HepG2 (cell line): ENCODE measurements around the gene OVCA2. TPM values are rescaled to one million over a fixed set of nuclear protein-coding genes. Genes with fewer than 3 reads are reported as not detected.
A peak's percentile ranks its signal among the peaks of the same experiment; 100 is the strongest.

ENCODE experiments used
- ATAC-seq: fragments of 200-7000 bp; cut with Tn5 transposase; 3 replicates; pipeline ENCODE4 v1.9.1; 2020; ENCODE audit warnings: mild to moderate bottlenecking, moderate library complexity
- BruUV-seq: library from RNA; stranded (reverse); fragments of 400-500 nt; replicated peaks from 2 replicates; lab custom pipeline; 2021; lab: Mats Ljungman, UMichigan
- CTCF ChIA-PET: fragments of 300-600 bp; formaldehyde crosslinking; extraction: SDS; loops from one replicate; lab custom pipeline; 2021; ENCODE audit warnings: low total read pairs, inconsistent platforms, low intra/inter-chr PET ratio; lab: Yijun Ruan, JAX
- POLR2A ChIA-PET: fragments of 350-600 bp; sonication (Branson Sonifier 250); formaldehyde crosslinking; loops from one replicate; lab custom pipeline; 2020; ENCODE audit warnings: antibody characterized with exemption, inconsistent platforms; lab: Yijun Ruan, JAX
- DNase-seq: peaks from one replicate; pipeline ENCODE4 v3.0.0-alpha.2; 2015; ENCODE audit warnings: low spot score
- FAIRE-seq: peaks from 3 replicates; lab custom pipeline; 2011; peaks lifted over from hg19 to GRCh38; lab: Jason Lieb, UNC
- H2AFZ ChIP-seq: one replicate; pipeline ENCODE4 v1.6.1; 2011; ENCODE audit warnings: low read length, inconsistent platforms
- H3K27ac ChIP-seq: fragments of 300-600 bp; 3 replicates; pipeline ENCODE4 v1.8.0; 2011; ENCODE audit warnings: mixed run types, mild to moderate bottlenecking, mixed read lengths, low read length, inconsistent platforms; ENCODE audit not compliant: insufficient read depth; ENCODE audit errors: extremely low read length
- H3K27me3 ChIP-seq, 2 experiments: fragments of 200-600 bp in 1 of 2; 2 replicates in 1 of 2; 3 replicates in 1 of 2; pipeline versions ENCODE4 v1.6.0 to v1.8.0; 2011; ENCODE audit warnings: low read length in 2 of 2, mild to moderate bottlenecking in 2 of 2, moderate library complexity in 2 of 2, inconsistent platforms in 1 of 2; ENCODE audit not compliant: insufficient read depth in 2 of 2, control insufficient read depth in 1 of 2
- H3K36me3 ChIP-seq, 2 experiments: fragments of 200-600 bp in 1 of 2; replicated peaks in 1 of 2; 2 replicates in 1 of 2; 3 replicates in 1 of 2; pipeline versions ENCODE4 v1.5.1 to v1.8.0; 2011; ENCODE audit warnings: low read length in 2 of 2, inconsistent platforms in 1 of 2; ENCODE audit not compliant: insufficient read depth in 2 of 2, control insufficient read depth in 1 of 2
- H3K4me1 ChIP-seq: 2 replicates; pipeline ENCODE4 v1.5.1; 2012; ENCODE audit warnings: low read length, inconsistent platforms; ENCODE audit not compliant: insufficient read depth
- H3K4me2 ChIP-seq: 2 replicates; pipeline ENCODE4 v1.6.0; 2011; ENCODE audit warnings: low read depth, low read length, inconsistent platforms
- H3K4me3 ChIP-seq, 3 experiments: fragments of 200-600 bp in 1 of 3; sonication (generic), shearing (Covaris generic) in 1 of 3; replicated peaks in 1 of 3; 2 replicates each; pipeline ENCODE4 v1.5.1; 2011 to 2016; ENCODE audit warnings: low read length in 3 of 3, inconsistent platforms in 2 of 3, low read depth in 2 of 3, mild to moderate bottlenecking in 2 of 3, control low read depth in 1 of 3, mixed read lengths in 1 of 3; ENCODE audit not compliant: insufficient read depth in 1 of 3
- H3K79me2 ChIP-seq: one replicate; pipeline ENCODE4 v1.6.1; 2011; ENCODE audit warnings: low read length, inconsistent platforms; ENCODE audit not compliant: insufficient read depth
- H3K9ac ChIP-seq: 2 replicates; pipeline ENCODE4 v1.6.0; 2011; ENCODE audit warnings: mild to moderate bottlenecking, low read depth, low read length, inconsistent platforms; ENCODE audit not compliant: insufficient read depth
- H3K9me3 ChIP-seq: 2 replicates; pipeline ENCODE4 v1.5.1; 2012; ENCODE audit warnings: mild to moderate bottlenecking, low read length
- H4K20me1 ChIP-seq: 2 replicates; pipeline ENCODE4 v1.6.0; 2011; ENCODE audit warnings: inconsistent platforms, mild to moderate bottlenecking, low read length, moderate library complexity; ENCODE audit not compliant: insufficient read depth
- GTF3A ChIP-seq: sonication (generic); formaldehyde crosslinking; conservative IDR thresholded peaks from 2 replicates; pipeline ENCODE4 v1.4.0; 2020; ENCODE audit warnings: mild to moderate bottlenecking, missing genetic modification reagents
- REL ChIP-seq: sonication (generic); formaldehyde crosslinking; conservative IDR thresholded peaks from 2 replicates; pipeline ENCODE4 v1.8.0; 2022; ENCODE audit warnings: mild to moderate bottlenecking, missing genetic modification reagents, moderate library complexity
- ZC3H4 ChIP-seq: sonication (generic); formaldehyde crosslinking; IDR thresholded peaks from 2 replicates; pipeline ENCODE4 v1.4.0; 2020; ENCODE audit warnings: missing genetic modification reagents, borderline replicate concordance
- WGBS: methylation state at CpG from one replicate; pipeline ENCODE4 v1.1.6; 2017; ENCODE audit warnings: low lambda C conversion rate; 5-methylcytosine and 5-hydroxymethylcytosine counted together
- in situ Hi-C: cut with HindIII; loops from 2 replicates; pipeline ENCODE4 v1.10.0; 2017; ENCODE audit warnings: low pct_unique_long_range_greater_than_20kb; ENCODE audit not compliant: extremely low pct_ligation_motif_present
- intact Hi-C: fragments of 100-400 bp; cut with micrococcal nuclease; formaldehyde crosslinking; loops from one replicate; pipeline ENCODE4 v1.10.0; 2022; ENCODE audit not compliant: unreplicated experiment
- polyA plus RNA-seq, 8 experiments: library from polyadenylated mRNA; depleted of rRNA in 3 of 8; stranded (reverse) in 7 of 8; unstranded in 1 of 8; fragments of >200 nt; fragmentation: Illumina TruSeq in 4 of 8; extraction: Trizol in 4 of 8; gene quantifications; 2 replicates each; pipeline versions ENCODE4 v1.2.1 to v1.2.3, GENCODE V29; 2011 to 2016; ENCODE audit warnings: low read depth in 4 of 8, missing spikeins in 1 of 8, mixed read lengths in 1 of 8; ENCODE audit not compliant: insufficient read depth in 1 of 8
- total RNA-seq, 5 experiments: library from RNA; depleted of rRNA; stranded (reverse); fragments of >200 nt; fragmentation: Illumina TruSeq; extraction: Trizol; gene quantifications; 2 replicates each; pipeline ENCODE4 v1.2.3, GENCODE V29; 2016; ENCODE audit warnings: low read depth in 1 of 5
- TF ChIP-seq, protein P1 (sequence below): sonication (generic); formaldehyde crosslinking; IDR thresholded peaks from 2 replicates; pipeline ENCODE4 v1.8.1; 2022; ENCODE audit warnings: low read depth, mild to moderate bottlenecking, missing genetic modification reagents
- TF ChIP-seq, protein P2 (sequence below): sonication (generic); formaldehyde crosslinking; conservative IDR thresholded peaks from 2 replicates; pipeline ENCODE4 v1.8.0; 2022; ENCODE audit warnings: mild to moderate bottlenecking, moderate library complexity, missing genetic modification reagents
- TF ChIP-seq, protein P3 (sequence below): sonication (generic); formaldehyde crosslinking; IDR thresholded peaks from 2 replicates; pipeline ENCODE4 v1.4.0; 2020; ENCODE audit warnings: missing genetic modification reagents
- TF ChIP-seq, protein P4 (sequence below), 2 experiments: sonication (generic) in 1 of 2; formaldehyde crosslinking in 1 of 2; IDR thresholded peaks; 2 replicates each; pipeline versions ENCODE4 v1.4.0 to v1.6.1; 2016 to 2020; ENCODE audit warnings: borderline replicate concordance in 1 of 2, low read depth in 1 of 2, mild to moderate bottlenecking in 1 of 2, missing genetic modification reagents in 1 of 2

OVCA2 gene
- total and polyA plus RNA-seq, 2 of the 13 experiments (the other 11 are each of a cell fraction or from before 2014, with no cell fraction given): 23.7 to 28.2 TPM

DNA sequence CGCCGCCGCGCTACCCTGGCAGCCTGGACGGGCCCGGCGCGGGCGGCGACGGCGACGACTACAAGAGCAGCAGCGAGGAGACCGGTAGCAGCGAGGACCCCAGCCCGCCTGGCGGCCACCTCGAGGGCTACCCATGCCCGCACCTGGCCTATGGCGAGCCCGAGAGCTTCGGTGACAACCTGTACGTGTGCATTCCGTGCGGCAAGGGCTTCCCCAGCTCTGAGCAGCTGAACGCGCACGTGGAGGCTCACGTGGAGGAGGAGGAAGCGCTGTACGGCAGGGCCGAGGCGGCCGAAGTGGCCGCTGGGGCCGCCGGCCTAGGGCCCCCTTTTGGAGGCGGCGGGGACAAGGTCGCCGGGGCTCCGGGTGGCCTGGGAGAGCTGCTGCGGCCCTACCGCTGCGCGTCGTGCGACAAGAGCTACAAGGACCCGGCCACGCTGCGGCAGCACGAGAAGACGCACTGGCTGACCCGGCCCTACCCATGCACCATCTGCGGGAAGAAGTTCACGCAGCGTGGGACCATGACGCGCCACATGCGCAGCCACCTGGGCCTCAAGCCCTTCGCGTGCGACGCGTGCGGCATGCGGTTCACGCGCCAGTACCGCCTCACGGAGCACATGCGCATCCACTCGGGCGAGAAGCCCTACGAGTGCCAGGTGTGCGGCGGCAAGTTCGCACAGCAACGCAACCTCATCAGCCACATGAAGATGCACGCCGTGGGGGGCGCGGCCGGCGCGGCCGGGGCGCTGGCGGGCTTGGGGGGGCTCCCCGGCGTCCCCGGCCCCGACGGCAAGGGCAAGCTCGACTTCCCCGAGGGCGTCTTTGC is 16.2 kb downstream of the OVCA2 start:
- Histone ChIP-seq H3K4me3 (no peak overlapping the region), H3K36me3 (peaks cover 0 to 2% of the 10 kb centered on the region in 2 experiments; a peak in 2 of 5 replicates), H3K4me1 (peaks cover 12% of the 10 kb centered on the region), H3K27ac (no peak overlapping the region), H3K9me3 (no peaks in the 10 kb centered on the region), H4K20me1 (peaks cover 14% of the 10 kb centered on the region; the same call in 1 of the 2 replicates), H3K9ac (no peak overlapping the region), H3K27me3 (peaks cover 0 to 11% of the 10 kb centered on the region in 2 experiments; a peak in 3 of 5 replicates), H3K4me2 (no peak overlapping the region), H2AFZ (no peak overlapping the region), H3K79me2 (no peaks in the 10 kb centered on the region)
- in situ Hi-C loops (no loop called here), intact Hi-C loops (no loop called here)
- no TSS peak for BruUV-seq
- DNase-seq: no peak
- ChIA-PET POLR2A (no interaction called here), CTCF (no interaction called here)
- FAIRE-seq: no peak
- WGBS: 97% methylated on average over 48 of the region's 98 CpGs
- no peak for ATAC-seq
- TF ChIP-seq ZC3H4 (CRISPR knock-in tag): no peak
- TF ChIP-seq REL (CRISPR knock-in tag): no peak
- no peak for TF ChIP-seq GTF3A (CRISPR knock-in tag)
- TF ChIP-seq, protein P1, sequence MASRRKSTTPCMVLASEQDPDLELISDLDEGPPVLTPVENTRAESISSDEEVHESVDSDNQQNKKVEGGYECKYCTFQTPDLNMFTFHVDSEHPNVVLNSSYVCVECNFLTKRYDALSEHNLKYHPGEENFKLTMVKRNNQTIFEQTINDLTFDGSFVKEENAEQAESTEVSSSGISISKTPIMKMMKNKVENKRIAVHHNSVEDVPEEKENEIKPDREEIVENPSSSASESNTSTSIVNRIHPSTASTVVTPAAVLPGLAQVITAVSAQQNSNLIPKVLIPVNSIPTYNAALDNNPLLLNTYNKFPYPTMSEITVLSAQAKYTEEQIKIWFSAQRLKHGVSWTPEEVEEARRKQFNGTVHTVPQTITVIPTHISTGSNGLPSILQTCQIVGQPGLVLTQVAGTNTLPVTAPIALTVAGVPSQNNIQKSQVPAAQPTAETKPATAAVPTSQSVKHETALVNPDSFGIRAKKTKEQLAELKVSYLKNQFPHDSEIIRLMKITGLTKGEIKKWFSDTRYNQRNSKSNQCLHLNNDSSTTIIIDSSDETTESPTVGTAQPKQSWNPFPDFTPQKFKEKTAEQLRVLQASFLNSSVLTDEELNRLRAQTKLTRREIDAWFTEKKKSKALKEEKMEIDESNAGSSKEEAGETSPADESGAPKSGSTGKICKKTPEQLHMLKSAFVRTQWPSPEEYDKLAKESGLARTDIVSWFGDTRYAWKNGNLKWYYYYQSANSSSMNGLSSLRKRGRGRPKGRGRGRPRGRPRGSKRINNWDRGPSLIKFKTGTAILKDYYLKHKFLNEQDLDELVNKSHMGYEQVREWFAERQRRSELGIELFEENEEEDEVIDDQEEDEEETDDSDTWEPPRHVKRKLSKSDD (CRISPR knock-in tag): peak; percentile 85; the same call in 1 of the 2 replicates
- TF ChIP-seq, protein P2, sequence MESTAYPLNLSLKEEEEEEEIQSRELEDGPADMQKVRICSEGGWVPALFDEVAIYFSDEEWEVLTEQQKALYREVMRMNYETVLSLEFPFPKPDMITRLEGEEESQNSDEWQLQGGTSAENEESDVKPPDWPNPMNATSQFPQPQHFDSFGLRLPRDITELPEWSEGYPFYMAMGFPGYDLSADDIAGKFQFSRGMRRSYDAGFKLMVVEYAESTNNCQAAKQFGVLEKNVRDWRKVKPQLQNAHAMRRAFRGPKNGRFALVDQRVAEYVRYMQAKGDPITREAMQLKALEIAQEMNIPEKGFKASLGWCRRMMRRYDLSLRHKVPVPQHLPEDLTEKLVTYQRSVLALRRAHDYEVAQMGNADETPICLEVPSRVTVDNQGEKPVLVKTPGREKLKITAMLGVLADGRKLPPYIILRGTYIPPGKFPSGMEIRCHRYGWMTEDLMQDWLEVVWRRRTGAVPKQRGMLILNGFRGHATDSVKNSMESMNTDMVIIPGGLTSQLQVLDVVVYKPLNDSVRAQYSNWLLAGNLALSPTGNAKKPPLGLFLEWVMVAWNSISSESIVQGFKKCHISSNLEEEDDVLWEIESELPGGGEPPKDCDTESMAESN (CRISPR knock-in tag): no peak
- TF ChIP-seq, protein P3, sequence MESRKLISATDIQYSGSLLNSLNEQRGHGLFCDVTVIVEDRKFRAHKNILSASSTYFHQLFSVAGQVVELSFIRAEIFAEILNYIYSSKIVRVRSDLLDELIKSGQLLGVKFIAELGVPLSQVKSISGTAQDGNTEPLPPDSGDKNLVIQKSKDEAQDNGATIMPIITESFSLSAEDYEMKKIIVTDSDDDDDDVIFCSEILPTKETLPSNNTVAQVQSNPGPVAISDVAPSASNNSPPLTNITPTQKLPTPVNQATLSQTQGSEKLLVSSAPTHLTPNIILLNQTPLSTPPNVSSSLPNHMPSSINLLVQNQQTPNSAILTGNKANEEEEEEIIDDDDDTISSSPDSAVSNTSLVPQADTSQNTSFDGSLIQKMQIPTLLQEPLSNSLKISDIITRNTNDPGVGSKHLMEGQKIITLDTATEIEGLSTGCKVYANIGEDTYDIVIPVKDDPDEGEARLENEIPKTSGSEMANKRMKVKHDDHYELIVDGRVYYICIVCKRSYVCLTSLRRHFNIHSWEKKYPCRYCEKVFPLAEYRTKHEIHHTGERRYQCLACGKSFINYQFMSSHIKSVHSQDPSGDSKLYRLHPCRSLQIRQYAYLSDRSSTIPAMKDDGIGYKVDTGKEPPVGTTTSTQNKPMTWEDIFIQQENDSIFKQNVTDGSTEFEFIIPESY (CRISPR knock-in tag): peak; percentile 66; the same call in 1 of the 2 replicates
- TF ChIP-seq, protein P4, sequence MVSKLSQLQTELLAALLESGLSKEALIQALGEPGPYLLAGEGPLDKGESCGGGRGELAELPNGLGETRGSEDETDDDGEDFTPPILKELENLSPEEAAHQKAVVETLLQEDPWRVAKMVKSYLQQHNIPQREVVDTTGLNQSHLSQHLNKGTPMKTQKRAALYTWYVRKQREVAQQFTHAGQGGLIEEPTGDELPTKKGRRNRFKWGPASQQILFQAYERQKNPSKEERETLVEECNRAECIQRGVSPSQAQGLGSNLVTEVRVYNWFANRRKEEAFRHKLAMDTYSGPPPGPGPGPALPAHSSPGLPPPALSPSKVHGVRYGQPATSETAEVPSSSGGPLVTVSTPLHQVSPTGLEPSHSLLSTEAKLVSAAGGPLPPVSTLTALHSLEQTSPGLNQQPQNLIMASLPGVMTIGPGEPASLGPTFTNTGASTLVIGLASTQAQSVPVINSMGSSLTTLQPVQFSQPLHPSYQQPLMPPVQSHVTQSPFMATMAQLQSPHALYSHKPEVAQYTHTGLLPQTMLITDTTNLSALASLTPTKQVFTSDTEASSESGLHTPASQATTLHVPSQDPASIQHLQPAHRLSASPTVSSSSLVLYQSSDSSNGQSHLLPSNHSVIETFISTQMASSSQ (IDR thresholded peaks at IDR 0.05; ENCODE audit: low read depth): no peak
- TF ChIP-seq, protein P4 (CRISPR knock-in tag; IDR thresholded peaks at IDR 0.05; ENCODE audit: borderline replicate concordance): no peak
